Natural killer cell (primary cell): ENCODE data around the gene CACNB2. TPM values are rescaled to one million over a fixed set of nuclear protein-coding genes. Genes with fewer than 3 reads are reported as not detected.
"Not testable (repeated sequence)": the region's sequence is repeated elsewhere in the genome, so short reads cannot be mapped to it uniquely, and the experiment has no call there.

Experiments
- ATAC-seq, 3 donors: fragments of 150-1000 bp in 2 of 3; fragments of 200-7000 bp in 1 of 3; cut with Tn5 transposase; 1 replicate in 1 of 3; 2 replicates in 2 of 3; pipeline ENCODE4 v1.10.0; 2021; ENCODE audit warnings: mild to moderate bottlenecking in 2 of 3, moderate library complexity in 2 of 3
- DNase-seq, 2 donors: peaks; one replicate each; pipeline versions ENCODE4 v3.0.0 to v3.0.0-alpha.2; 2013 to 2021; ENCODE audit warnings: mixed read lengths in 1 of 2
- H3K27ac ChIP-seq: one replicate; pipeline ENCODE4 v1.5.1; 2013; ENCODE audit warnings: mild to moderate bottlenecking, low read length
- H3K27me3 ChIP-seq: one replicate; pipeline ENCODE4 v1.6.1; 2013; ENCODE audit warnings: low read length; ENCODE audit not compliant: control insufficient read depth, insufficient read depth
- H3K36me3 ChIP-seq: one replicate; pipeline ENCODE4 v1.6.1; 2013; ENCODE audit warnings: low read length; ENCODE audit not compliant: control insufficient read depth, insufficient read depth
- H3K4me1 ChIP-seq: one replicate; pipeline ENCODE4 v1.6.1; 2013; ENCODE audit warnings: low read length; ENCODE audit not compliant: control insufficient read depth, insufficient read depth
- H3K4me3 ChIP-seq: one replicate; pipeline ENCODE4 v1.5.1; 2013; ENCODE audit warnings: low read length
- H3K9me3 ChIP-seq: one replicate; pipeline ENCODE4 v1.6.1; 2013; ENCODE audit warnings: low read length; ENCODE audit not compliant: control insufficient read depth, insufficient read depth
- H3K27ac Mint-ChIP-seq, 2 donors: one replicate each; pipeline ENCODE4 v1.8.0; 2022; ENCODE audit warnings: mild to moderate bottlenecking in 2 of 2, mixed read lengths in 2 of 2, moderate library complexity in 1 of 2
- H3K27me3 Mint-ChIP-seq, 2 donors: one replicate each; pipeline ENCODE4 v1.8.0; 2022; ENCODE audit warnings: low read depth in 2 of 2, mixed read lengths in 2 of 2
- H3K36me3 Mint-ChIP-seq: one replicate; pipeline ENCODE4 v1.8.0; 2022; ENCODE audit warnings: mixed read lengths
- H3K4me1 Mint-ChIP-seq, 2 donors: one replicate each; pipeline ENCODE4 v1.8.0; 2022; ENCODE audit warnings: mixed read lengths in 2 of 2
- H3K4me3 Mint-ChIP-seq: one replicate; pipeline ENCODE4 v1.8.0; 2022; ENCODE audit warnings: mild to moderate bottlenecking, moderate library complexity, mixed read lengths
- H3K9me3 Mint-ChIP-seq, 2 donors: one replicate each; pipeline ENCODE4 v1.8.0; 2022; ENCODE audit warnings: mixed read lengths in 2 of 2
- WGBS: methylation state at CpG from one replicate; pipeline ENCODE4 v1.1.7; 2013; ENCODE audit warnings: missing lambda C conversion rate; ENCODE audit not compliant: insufficient coverage; 5-methylcytosine and 5-hydroxymethylcytosine counted together
- intact Hi-C: fragments of 100-400 bp; cut with micrococcal nuclease; formaldehyde crosslinking; loops from one replicate; pipeline ENCODE4 v1.14.2; 2022
- total RNA-seq, 4 donors: library from RNA; stranded (reverse); fragments of 120-200 nt in 1 of 4; gene quantifications; one replicate each; pipeline versions ENCODE4 v1.2.3 to v1.2.4, GENCODE V29; 2013 to 2022
- TF ChIP-seq, protein P1 (sequence below): fragments of 200-600 bp; IDR thresholded peaks from one replicate; pipeline ENCODE4 v1.8.0; 2022; ENCODE audit warnings: antibody characterized with exemption

CACNB2 gene
- total RNA-seq, 3 donors from 2014 or later (not counting 1 experiment from before 2014, with no cell fraction given) = not detected

DNA sequence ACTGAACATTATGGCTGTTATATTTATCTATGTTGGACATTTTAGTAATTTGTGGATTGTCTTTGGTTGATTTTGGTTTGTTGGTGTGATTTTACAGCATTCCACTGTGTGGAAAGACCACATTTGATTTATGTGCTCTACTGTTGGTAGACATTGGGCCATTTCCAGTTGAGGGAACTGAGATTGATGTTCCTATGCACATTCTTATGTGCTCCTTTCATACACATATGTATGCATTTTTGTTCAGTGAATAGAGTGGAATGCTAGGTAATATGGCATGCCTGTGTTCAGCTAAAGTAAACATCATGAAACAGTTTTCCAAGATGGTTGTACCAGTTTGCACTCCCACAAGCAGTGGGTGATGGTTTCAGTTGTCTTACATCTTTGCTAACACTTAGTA, 15.1 kb downstream of the CACNB2 start:
- Histone ChIP-seq H3K4me3 (no peak overlapping the region), H3K4me1 (no peaks in the 10 kb centered on the region), H3K27ac (no peak overlapping the region), H3K27me3 (no peaks in the 10 kb centered on the region), H3K9me3 (no peaks in the 10 kb centered on the region), H3K36me3 (no peaks in the 10 kb centered on the region)
- intact Hi-C loops = no loop called here
- no peaks in the 10 kb centered on the region for H3K36me3 Mint-ChIP-seq
- peaks cover 0 to 2% of the 10 kb centered on the region in 2 donors for H3K9me3 Mint-ChIP-seq
- TF ChIP-seq, protein P1, sequence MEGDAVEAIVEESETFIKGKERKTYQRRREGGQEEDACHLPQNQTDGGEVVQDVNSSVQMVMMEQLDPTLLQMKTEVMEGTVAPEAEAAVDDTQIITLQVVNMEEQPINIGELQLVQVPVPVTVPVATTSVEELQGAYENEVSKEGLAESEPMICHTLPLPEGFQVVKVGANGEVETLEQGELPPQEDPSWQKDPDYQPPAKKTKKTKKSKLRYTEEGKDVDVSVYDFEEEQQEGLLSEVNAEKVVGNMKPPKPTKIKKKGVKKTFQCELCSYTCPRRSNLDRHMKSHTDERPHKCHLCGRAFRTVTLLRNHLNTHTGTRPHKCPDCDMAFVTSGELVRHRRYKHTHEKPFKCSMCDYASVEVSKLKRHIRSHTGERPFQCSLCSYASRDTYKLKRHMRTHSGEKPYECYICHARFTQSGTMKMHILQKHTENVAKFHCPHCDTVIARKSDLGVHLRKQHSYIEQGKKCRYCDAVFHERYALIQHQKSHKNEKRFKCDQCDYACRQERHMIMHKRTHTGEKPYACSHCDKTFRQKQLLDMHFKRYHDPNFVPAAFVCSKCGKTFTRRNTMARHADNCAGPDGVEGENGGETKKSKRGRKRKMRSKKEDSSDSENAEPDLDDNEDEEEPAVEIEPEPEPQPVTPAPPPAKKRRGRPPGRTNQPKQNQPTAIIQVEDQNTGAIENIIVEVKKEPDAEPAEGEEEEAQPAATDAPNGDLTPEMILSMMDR = no peak
- no peak overlapping the region for H3K4me3 Mint-ChIP-seq
- H3K4me1 Mint-ChIP-seq = no peaks in the 10 kb centered on the region
- H3K27ac Mint-ChIP-seq = no peak overlapping the region
- no peak for DNase-seq
- peaks cover 0 to 3% of the 10 kb centered on the region in 2 donors for H3K27me3 Mint-ChIP-seq
- no peak for ATAC-seq

DNA sequence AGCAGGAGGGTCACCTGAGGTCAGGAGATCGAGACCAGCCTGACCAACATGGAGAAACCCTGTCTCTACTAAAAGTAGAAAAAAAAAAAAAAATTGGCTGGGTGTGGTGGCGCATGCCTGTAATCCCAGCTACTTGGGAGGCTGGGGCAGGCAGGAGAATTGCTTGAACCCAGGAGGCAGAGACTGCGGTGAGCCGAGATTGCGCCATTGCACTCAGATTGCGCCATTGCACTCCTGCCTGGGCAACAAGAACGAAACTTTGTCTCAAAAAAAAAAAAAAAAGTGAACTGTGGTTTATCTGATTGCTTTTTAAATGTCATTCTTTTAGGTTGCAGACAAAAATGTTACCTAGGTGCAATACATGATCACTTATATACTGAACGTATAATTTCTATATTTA, 16.6 kb downstream of the CACNB2 start:
- H3K4me3 ChIP-seq, intact Hi-C loops, ATAC-seq, H3K27ac Mint-ChIP-seq, H3K36me3 Mint-ChIP-seq, H3K9me3 Mint-ChIP-seq, H3K36me3 ChIP-seq, H3K27me3 Mint-ChIP-seq, DNase-seq, H3K27ac ChIP-seq, H3K4me1 ChIP-seq, H3K4me3 Mint-ChIP-seq, H3K9me3 ChIP-seq, H3K4me1 Mint-ChIP-seq, H3K27me3 ChIP-seq: not testable (repeated sequence)
- WGBS = 95% methylated on average over 7 of the region's 8 CpGs

DNA sequence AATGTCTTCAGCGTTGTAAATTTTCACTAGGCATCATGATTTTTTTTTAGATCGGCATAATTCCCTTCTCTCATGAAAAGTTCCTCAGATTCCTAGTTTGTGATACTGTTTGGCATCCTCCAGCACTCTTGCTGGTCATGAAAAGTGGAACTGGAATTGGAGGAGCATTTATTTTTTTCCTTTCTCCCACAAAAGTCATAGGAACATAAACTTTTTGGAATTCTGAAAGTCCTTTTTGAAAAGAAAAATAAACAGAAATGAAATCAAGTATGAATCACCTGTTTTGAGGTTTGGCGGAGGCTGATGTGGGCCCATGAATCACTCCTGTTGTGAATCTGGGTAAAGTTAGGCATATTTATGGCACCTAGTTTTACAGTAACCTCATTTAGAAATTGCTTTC, 17.7 kb downstream of the CACNB2 start:
- Mint-ChIP-seq H3K27me3 (no peaks in the 10 kb centered on the region), H3K4me3 (no peak overlapping the region), H3K27ac (no peak overlapping the region), H3K4me1 (no peaks in the 10 kb centered on the region), H3K9me3 (peaks cover 0 to 2% of the 10 kb centered on the region in 2 donors), H3K36me3 (no peaks in the 10 kb centered on the region)
- H3K4me1 ChIP-seq = no peaks in the 10 kb centered on the region
- TF ChIP-seq, protein P1 = no peak
- H3K27me3 ChIP-seq = no peaks in the 10 kb centered on the region
- intact Hi-C loops = no loop called here
- no peak overlapping the region for H3K27ac ChIP-seq
- ATAC-seq (no peak), DNase-seq (no peak)
- WGBS = 97% methylated on average over 3 of the region's 3 CpGs
- H3K9me3 ChIP-seq = no peaks in the 10 kb centered on the region
- no peak overlapping the region for H3K4me3 ChIP-seq
- H3K36me3 ChIP-seq = no peaks in the 10 kb centered on the region

DNA sequence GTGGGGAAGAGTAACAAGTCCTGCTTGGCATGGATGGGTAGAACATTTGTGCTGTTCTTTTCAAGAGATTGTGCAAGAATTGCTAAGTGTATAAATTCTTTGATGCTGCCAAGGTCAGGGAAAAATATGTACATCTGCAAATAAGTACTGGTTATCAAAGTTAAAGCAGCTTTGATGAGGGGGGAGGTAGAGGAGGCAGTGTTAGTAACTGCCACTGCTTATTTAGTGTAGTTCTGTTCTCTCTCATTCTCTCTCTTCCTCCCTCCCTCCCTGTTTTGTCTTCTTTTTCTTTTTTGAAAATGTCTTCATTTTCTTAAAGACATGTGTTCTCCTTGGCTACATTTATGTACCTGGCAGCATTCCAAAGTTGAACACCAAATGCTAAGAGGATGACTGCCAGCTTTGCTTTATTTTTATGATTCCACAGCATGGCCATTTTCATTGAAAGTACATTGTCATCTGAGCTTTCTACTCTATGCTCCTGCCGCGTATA, 18.6 kb downstream of the CACNB2 start:
- DNase-seq (no peak), ATAC-seq (no peak)
- intact Hi-C loops = no loop called here
- no peak overlapping the region for H3K27ac ChIP-seq
- no peaks in the 10 kb centered on the region for H3K36me3 ChIP-seq
- Mint-ChIP-seq H3K4me1 (no peaks in the 10 kb centered on the region), H3K4me3 (no peak overlapping the region), H3K27ac (no peak overlapping the region), H3K36me3 (no peaks in the 10 kb centered on the region), H3K9me3 (peaks cover 0 to 2% of the 10 kb centered on the region in 2 donors), H3K27me3 (no peaks in the 10 kb centered on the region)
- H3K9me3 ChIP-seq = no peaks in the 10 kb centered on the region
- TF ChIP-seq, protein P1 = no peak
- 100% methylated on average over 2 of the region's 2 CpGs for WGBS
- no peak overlapping the region for H3K4me3 ChIP-seq
- H3K4me1 ChIP-seq = no peaks in the 10 kb centered on the region
- no peaks in the 10 kb centered on the region for H3K27me3 ChIP-seq
